ENCODE results near the gene UTS2B.

UTS2B gene

DNA sequence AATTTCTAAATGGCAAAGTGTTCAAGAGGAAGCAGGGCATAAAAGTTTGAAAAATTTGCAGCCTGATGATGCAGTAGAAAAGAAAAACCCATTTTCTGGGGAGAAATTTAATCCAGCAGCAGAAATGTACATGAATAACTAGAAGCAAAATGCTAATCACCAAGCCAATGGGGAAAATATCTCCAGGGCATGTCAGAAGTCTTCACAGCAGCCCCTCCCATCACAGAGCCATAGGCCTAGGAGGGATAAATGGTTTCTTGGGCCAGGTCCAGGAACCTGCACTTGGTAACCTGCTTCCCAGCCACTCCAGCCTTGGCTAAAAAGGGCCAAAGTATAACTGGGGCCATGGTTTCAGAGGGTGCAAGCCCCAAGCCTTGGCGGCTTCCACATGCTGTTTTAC is 108.7 kb downstream of the UTS2B start:
- DNase-seq (ENCODE audit: low read depth): no peak
- no peak overlapping the region for H3K4me3 ChIP-seq (ENCODE audit: low read length)
- TF ChIP-seq, protein P1, sequence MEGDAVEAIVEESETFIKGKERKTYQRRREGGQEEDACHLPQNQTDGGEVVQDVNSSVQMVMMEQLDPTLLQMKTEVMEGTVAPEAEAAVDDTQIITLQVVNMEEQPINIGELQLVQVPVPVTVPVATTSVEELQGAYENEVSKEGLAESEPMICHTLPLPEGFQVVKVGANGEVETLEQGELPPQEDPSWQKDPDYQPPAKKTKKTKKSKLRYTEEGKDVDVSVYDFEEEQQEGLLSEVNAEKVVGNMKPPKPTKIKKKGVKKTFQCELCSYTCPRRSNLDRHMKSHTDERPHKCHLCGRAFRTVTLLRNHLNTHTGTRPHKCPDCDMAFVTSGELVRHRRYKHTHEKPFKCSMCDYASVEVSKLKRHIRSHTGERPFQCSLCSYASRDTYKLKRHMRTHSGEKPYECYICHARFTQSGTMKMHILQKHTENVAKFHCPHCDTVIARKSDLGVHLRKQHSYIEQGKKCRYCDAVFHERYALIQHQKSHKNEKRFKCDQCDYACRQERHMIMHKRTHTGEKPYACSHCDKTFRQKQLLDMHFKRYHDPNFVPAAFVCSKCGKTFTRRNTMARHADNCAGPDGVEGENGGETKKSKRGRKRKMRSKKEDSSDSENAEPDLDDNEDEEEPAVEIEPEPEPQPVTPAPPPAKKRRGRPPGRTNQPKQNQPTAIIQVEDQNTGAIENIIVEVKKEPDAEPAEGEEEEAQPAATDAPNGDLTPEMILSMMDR (conservative IDR thresholded peaks at IDR 0.05; ENCODE audit: low read depth, low read length): no peak

DNA sequence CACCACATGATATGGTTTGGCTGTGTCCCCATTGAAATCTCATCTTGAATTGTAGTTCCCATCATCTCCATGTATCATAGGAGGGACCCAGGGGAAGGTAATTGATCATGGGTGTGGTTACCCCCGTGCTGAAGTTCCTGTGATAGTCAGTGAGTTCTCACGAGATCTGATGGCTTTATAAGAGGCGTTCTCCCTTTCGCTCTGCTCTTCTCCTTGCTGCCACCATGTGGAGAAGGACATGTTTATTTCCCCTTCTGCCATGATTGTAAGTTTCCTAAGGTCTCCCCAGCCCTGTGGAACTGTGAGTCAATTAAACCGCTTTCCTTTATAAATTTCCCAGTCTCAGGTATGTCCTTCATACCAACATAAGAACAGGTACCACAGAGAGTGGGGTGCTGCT is 109.4 kb downstream of the UTS2B start:
- TF ChIP-seq, protein P1 (conservative IDR thresholded peaks at IDR 0.05; ENCODE audit: low read depth, low read length): no peak

DNA sequence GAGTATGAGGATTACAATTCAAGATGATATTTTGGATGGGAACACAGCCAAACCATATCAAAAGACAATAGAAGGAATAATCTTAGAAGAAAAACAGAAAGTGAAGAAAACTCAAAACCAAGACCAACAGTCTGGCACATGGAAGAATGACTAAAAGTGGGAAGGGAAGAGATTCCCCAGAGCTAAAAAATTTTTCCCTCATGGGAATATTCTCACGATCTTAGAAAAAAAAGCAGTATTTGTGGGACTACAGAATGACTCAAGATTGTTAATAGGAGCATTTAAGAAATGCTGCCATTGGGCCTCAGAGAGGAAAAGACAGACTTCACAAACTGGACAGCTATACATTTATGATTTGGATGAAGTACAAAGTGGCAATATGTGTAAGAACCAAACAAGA is 113.0 kb downstream of the UTS2B start:
- TF ChIP-seq, protein P1 (conservative IDR thresholded peaks at IDR 0.05; ENCODE audit: low read depth, low read length): no peak
- H3K4me3 ChIP-seq (ENCODE audit: low read length): no peak overlapping the region
- DNase-seq (ENCODE audit: low read depth): no peak

More for the DNA sequence above, 109.4 kb downstream of the UTS2B start:
- DNase-seq (ENCODE audit: low read depth): no peak
- H3K4me3 ChIP-seq (ENCODE audit: low read length): no peak overlapping the region

Measured in retinal pigment epithelial cell (primary cell).